ENCODE results near the gene NOXRED1.

The NOXRED1 gene

DNA sequence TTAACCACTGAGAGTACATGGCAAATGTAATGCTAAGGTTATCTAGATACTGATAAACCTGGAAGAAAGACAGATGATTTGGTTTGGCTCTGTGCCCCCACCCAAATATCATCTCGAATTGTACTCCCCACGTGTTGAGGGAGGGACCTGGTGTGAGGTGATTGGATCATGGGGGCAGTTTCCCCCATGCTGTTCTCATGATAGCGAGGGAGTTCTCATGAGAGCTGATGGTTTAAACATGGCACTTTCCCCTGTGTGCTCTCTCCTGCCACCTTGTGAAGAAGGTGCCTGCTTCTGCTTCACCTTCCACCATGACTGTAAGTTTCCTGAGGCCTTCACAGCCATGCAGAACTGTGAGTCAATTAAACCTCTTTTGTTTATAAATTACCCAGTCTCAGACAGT is 14.2 kb downstream of the NOXRED1 start:
- TF ChIP-seq, protein P1, sequence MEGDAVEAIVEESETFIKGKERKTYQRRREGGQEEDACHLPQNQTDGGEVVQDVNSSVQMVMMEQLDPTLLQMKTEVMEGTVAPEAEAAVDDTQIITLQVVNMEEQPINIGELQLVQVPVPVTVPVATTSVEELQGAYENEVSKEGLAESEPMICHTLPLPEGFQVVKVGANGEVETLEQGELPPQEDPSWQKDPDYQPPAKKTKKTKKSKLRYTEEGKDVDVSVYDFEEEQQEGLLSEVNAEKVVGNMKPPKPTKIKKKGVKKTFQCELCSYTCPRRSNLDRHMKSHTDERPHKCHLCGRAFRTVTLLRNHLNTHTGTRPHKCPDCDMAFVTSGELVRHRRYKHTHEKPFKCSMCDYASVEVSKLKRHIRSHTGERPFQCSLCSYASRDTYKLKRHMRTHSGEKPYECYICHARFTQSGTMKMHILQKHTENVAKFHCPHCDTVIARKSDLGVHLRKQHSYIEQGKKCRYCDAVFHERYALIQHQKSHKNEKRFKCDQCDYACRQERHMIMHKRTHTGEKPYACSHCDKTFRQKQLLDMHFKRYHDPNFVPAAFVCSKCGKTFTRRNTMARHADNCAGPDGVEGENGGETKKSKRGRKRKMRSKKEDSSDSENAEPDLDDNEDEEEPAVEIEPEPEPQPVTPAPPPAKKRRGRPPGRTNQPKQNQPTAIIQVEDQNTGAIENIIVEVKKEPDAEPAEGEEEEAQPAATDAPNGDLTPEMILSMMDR (IDR thresholded peaks at IDR 0.05; ENCODE audit: insufficient read depth, low read depth, low read length, missing control alignments) = peak; percentile 39
- peak; percentile 51 for DNase-seq (ENCODE audit: low read depth)
- no peak overlapping the region for H3K4me3 ChIP-seq (ENCODE audit: low read depth, low read length)

DNA sequence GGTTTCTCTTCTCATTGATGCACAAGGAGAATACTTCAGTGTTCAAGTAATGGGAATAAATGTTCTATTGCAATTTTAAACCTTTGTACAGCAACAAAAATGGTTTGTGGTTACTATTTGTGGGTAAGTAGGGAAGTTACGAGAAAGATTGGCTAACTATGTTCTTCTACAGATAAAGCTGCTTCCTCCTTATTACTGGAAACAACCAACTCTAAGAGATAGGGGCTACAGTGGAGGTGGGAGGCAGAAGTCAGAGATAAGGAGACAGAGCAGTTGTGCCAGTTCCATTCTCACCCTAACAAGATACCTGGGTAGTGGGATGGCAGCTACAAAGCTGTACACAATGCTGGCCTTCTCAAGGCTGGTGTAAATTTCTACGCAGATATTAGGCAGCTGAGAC is 16.2 kb downstream of the NOXRED1 start:
- no peak for DNase-seq (ENCODE audit: low read depth)
- H3K4me3 ChIP-seq (ENCODE audit: low read depth, low read length) = no peak overlapping the region
- TF ChIP-seq, protein P1 (IDR thresholded peaks at IDR 0.05; ENCODE audit: insufficient read depth, low read depth, low read length, missing control alignments) = no peak

DNA sequence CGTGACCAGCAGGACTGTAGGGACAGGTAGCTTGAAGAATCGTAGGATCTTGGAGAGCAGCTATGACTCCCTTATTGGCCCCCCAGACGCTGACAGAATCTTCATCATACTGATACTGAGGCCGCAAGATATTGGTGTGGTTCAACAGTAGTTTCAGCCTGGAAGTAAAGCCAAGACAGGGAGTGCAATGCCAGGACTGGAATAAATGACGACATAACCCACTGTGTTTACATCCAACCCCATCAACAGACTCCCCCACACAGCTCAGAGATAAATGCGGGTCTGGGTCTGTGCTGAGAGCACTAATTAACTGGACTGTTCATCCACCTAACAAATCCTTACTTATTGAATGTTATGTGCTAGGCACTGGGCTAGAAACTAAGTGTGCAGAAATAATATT is 16.6 kb downstream of the NOXRED1 start:
- DNase-seq (ENCODE audit: low read depth) = no peak
- TF ChIP-seq, protein P1 (IDR thresholded peaks at IDR 0.05; ENCODE audit: insufficient read depth, low read depth, low read length, missing control alignments) = no peak

DNA sequence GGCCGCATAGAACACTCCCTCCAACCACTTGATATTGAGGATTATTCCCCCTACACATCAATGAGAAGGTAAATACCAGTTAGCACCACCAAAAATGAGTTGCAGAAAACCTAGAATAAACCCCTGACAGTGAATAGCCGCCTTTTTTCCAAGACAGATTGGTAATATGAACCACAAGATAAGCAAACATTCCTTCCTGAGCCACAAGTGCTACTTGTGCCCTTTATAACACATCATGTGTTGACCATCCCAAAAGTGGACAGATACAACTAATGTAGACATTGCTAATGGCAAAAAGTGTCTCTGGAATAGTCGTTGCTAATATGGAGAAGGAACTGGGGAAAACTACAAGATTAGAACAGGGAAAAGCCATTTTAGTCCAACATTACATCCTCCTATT is 17.2 kb downstream of the NOXRED1 start:
- no peak overlapping the region for H3K4me3 ChIP-seq (ENCODE audit: low read depth, low read length)
- TF ChIP-seq, protein P1 (IDR thresholded peaks at IDR 0.05; ENCODE audit: insufficient read depth, low read depth, low read length, missing control alignments) = no peak
- no peak for DNase-seq (ENCODE audit: low read depth)

More for the DNA sequence above, 16.6 kb downstream of the NOXRED1 start:
- no peak overlapping the region for H3K4me3 ChIP-seq (ENCODE audit: low read depth, low read length)

DNA sequence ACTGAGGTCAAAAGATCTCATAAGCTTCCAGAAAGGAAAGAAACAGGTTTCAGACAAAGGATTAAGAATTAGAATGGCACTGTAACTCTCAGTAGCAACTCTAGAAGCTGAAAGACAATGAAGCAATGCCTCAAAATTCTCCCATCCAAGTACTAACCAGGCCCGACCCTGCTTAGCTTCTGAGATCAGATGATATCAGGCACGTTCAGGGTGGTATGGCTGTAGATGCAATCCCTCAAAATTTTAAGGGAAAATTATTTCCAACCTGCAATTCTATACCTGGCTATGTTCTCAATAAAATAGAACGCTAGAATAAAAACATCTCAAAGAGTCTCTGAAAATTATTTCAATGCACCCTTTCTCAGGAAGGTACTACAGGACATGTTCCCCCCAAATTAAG is 19.6 kb downstream of the NOXRED1 start:
- DNase-seq (ENCODE audit: low read depth) = no peak
- TF ChIP-seq, protein P1 (IDR thresholded peaks at IDR 0.05; ENCODE audit: insufficient read depth, low read depth, low read length, missing control alignments) = no peak
- H3K4me3 ChIP-seq (ENCODE audit: low read depth, low read length) = no peak overlapping the region

DNA sequence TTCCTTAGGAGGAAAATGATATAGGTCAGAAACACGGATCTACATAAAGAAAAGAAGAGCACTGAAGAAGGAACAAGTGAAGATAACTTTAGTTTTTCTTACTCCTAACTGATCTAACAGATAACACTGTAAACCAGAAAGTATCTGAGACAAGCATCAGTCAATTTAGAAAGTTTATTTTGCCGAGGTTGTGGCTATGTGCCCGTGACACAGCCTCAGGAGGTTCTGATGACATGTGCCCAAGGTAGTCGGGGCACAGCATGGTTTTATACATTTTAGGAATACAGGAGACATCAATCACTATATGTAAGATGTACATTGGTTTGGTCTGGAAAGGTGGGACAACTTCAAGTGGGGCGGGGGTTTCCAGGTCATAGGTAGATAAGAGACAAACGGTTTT is 23.1 kb downstream of the NOXRED1 start:
- no peak overlapping the region for H3K4me3 ChIP-seq (ENCODE audit: low read depth, low read length)
- TF ChIP-seq, protein P1 (IDR thresholded peaks at IDR 0.05; ENCODE audit: insufficient read depth, low read depth, low read length, missing control alignments) = no peak
- no peak for DNase-seq (ENCODE audit: low read depth)

DNA sequence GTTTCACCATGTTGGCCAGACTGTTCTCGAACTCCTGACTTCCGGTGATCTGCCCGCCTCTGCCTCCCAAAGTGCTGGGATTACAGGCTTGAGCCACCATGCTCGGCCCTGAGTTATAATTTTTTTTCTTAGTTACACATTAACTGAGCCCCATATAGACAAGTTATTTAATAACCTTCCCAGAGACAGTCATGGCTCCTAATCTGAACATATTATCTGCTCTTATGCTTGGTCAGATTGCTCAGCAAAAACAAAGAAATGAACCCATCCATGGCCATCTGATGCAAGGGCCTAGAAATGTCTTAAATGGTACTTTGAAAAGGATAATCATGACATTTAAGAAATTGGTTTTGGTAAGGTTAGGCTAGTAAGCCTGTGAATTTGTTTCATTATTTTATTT is 33.1 kb downstream of the NOXRED1 start:
- H3K4me3 ChIP-seq (ENCODE audit: low read depth, low read length) = no peak overlapping the region
- TF ChIP-seq, protein P1 (IDR thresholded peaks at IDR 0.05; ENCODE audit: insufficient read depth, low read depth, low read length, missing control alignments) = no peak
- DNase-seq (ENCODE audit: low read depth) = no peak
